ENCODE data around the gene LRTM2.

- TF ChIP-seq CTCF (IDR thresholded peaks at IDR 0.05; ENCODE audit: poor library complexity, severe bottlenecking): no peak
- TF ChIP-seq RAD21 (conservative IDR thresholded peaks at IDR 0.05): no peak
- no peak for TF ChIP-seq EZH2 (IDR thresholded peaks at IDR 0.05; ENCODE audit: borderline replicate concordance, insufficient read depth, low read length, poor library complexity, severe bottlenecking)
- TF ChIP-seq EP300 (conservative IDR thresholded peaks at IDR 0.05; ENCODE audit: poor library complexity, severe bottlenecking): no peak
- no peak for TF ChIP-seq MXI1 (conservative IDR thresholded peaks at IDR 0.05; ENCODE audit: poor library complexity, severe bottlenecking)
- TF ChIP-seq TAF1 (IDR thresholded peaks at IDR 0.05; ENCODE audit: low read depth): no peak
- no peak for TF ChIP-seq REST (IDR thresholded peaks at IDR 0.05; ENCODE audit: borderline replicate concordance)
- no peak for TF ChIP-seq SMC3 (conservative IDR thresholded peaks at IDR 0.05; ENCODE audit: poor library complexity)
- no peak for TF ChIP-seq POLR2AphosphoS5 (IDR thresholded peaks at IDR 0.05)
Observed at GRCh38 chr12:1879633-1880032, 59.3 kb downstream of the LRTM2 start.
